Fibroblast of lung (primary cell): ENCODE data around the gene APOBEC3B.

ENCODE experiments used
- CTCF ChIP-seq, 2 donors: IDR thresholded peaks in 1 of 2; conservative IDR thresholded peaks in 1 of 2; 1 replicate in 1 of 2; 2 replicates in 1 of 2; pipeline ENCODE4 v1.5.1; 2011 to 2012; ENCODE audit warnings: low read length in 2 of 2, control low read depth in 1 of 2, inconsistent platforms in 1 of 2, low read depth in 1 of 2, mild to moderate bottlenecking in 1 of 2
- EZH2 ChIP-seq: IDR thresholded peaks from 2 replicates; pipeline ENCODE4 v1.5.1; 2012; ENCODE audit warnings: low read length, control low read depth, mild to moderate bottlenecking; ENCODE audit errors: missing control alignments

GRCh38 chr22:38935023-38935422 lies 47.1 kb upstream of the APOBEC3B start:
- TF ChIP-seq CTCF (conservative IDR thresholded peaks at IDR 0.05 in 1 of 2, IDR thresholded peaks at IDR 0.05 in 1 of 2; ENCODE audit: low read depth in 1 of 2, low read length in 2 of 2) (no peak), EZH2 (no peak)
